Epidermal melanocyte (primary cell): ENCODE results near the gene ANKRD33.
A peak's percentile ranks its signal among the peaks of the same experiment; 100 is the strongest.

Experiments
- DNase-seq: peaks from one replicate; pipeline ENCODE4 v3.0.0; 2011; ENCODE audit warnings: low spot score; ENCODE audit not compliant: insufficient read length

ANKRD33 gene

DNA sequence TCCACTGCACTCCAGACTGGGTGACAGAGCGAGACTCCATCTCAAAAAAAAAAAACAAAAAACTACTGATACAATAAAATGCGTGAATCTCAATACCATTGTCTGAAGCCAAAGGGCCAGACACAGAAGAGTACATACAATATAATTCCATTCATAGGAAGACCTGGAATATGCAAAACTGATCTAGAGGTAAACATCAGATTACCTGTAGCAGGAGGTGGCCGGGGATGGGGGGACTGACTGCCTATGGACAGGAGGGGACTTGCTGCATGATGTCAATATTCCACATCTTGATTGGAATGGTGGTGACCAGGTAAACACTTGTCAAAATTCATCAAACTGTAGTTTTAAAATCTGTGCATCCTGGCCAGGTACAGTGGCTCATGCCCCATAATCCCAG lies 26.9 kb upstream of the ANKRD33 start:
- no peak for DNase-seq

DNA sequence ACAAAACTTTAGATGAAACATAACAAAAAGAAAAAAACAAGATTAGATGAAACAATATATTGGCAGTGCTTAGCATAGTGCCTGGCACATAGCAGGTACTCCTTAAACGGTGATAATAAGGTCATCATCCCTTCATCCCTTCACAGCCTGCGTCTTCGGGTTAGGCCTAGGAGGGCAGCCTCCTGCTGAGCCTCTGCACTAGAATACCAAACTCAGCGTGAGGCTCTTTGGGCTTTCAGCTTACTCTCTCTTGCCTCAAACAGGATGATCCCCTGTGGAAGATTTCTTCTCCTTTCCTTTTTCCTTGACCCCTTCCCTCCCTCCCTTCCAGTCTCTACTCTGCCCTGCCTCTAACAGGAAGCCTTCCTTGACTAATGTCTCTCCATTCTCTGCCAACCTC lies 25.0 kb upstream of the ANKRD33 start:
- no peak for DNase-seq

DNA sequence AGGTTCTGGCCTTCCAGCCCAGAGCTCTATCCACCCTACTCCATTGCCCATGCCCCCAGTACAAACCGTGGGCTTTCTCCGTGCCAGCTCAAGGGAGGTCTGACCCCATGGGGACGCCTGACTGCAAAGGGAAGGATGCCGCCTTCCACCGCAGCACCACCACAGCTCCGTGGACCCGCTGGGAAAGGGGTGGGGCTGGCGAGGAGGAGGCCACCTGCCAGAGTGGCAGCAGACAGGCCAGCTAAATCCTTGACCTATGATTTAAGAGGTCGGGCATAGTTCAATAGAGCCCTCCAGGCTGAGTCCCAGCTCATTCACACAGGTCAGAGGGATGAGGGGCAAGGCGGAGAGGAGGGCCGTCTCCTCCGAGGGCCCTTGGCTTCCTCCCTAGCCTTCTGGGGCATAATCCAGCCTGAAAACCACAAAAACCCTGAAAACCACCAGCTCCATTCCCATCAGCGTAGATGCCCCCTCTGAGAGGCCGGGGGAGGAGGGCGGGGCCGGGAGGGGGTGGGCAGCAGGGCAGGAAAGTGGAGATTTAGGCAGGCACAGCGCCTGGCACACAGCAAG lies 24.5 kb upstream of the ANKRD33 start:
- peak; percentile 13 for DNase-seq

DNA sequence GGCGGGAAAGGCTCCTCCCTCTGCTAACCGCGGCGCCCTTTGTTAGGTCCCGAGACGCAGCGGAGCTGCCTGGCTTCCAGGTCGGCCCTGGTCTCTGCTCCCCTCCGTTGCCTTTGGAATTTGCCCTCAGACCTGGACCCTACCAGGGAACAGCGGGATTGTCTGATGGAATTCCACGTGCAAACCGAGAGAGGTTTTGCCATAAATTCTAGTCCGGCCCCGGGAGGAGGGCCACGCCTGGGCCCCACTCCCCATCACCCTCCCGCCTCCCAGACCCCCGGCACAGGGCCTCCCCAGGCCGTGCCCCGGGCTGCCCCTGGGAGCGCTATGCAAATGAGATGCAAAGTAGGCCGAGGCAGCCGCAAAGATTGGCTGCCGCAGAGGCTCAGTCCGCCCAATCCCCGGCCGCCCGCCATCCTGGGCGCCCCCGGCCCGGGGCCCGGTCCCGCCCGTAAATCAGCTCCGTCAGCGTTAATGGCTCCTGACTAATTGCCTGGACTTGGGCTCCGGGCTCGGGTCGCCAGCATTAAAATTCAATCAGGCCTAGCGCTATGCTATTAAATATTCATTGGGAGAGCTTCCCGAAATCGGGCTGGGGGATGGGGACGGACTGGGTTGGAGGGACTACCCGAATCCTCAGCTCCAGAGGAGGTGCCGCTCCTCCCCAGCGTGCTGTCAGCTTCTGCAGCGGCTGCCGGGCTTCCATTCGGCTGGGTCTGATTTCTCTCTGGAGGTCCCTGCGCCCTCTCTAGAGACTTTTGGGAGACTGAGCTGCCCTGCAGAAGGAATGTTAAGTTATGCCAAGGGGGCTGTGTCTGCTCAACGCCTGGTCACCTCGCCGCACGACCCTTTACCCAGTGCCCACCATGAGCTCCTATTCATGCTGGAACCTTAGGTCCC lies 23.7 kb upstream of the ANKRD33 start:
- DNase-seq, result no peak

DNA sequence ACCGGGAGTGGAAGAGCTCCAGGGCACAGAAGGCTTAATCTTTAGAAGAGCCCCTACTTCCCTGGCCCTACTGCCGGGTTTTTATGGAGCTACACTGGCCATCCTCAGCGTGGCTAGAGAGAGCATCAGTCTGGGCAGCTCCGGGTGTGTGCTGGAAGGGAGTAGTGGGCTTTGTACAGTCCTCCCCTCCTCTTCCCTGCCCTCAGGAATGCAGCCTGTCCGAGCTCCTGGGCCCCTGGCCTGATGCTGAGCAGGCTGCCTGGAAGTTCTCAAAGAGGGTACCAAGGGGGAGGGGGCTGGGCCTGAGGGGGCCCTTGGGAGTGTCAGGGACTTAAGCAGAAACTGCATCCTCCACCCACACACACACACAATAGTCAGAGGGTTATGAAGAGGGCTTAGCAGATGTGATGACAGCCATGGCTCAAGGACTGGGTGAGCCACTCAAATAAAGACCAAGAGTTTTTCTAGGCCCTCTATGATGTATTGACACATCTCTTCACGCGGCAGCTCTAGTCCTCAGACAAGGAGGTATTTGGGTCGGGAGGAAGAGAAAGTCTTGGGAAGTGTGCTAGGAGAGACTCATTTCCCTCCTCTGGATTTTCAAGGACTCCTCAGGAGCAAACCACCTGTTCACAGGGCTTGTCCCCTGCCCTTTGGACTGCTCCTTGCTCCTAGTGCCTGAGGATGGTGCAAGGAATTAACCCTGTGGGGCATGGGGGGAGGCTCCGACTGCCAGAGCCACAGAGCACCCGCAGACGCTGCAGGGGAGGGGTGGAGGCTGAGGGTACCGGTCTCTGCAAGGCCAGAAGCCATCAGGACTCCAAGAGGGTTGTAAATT lies 22.9 kb upstream of the ANKRD33 start:
- no peak for DNase-seq

DNA sequence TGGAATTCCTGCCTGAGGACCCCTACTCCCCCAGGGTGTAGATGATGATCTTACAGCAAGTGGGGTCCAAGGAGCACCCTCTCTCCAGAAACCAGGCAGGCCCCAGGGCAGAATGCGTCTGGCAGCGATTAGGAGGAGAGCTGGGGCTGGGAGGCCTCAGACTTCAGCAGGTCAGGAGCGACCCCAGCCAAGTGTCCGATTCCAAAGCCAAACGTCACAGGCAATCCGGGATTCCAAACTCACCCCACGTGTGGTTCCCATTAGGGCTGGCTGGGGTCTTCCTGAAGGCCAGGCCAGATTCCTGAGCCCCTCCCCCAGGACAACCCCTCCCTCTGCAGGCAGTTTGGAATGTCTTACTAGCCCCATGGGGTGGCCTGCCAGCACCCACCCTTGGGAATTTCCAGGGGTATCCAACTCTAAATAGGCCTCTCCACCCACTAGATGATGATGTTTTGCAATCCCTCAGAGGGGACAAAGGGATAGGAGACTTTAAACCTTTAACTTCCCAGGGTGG lies 22.1 kb upstream of the ANKRD33 start:
- DNase-seq, result no peak

DNA sequence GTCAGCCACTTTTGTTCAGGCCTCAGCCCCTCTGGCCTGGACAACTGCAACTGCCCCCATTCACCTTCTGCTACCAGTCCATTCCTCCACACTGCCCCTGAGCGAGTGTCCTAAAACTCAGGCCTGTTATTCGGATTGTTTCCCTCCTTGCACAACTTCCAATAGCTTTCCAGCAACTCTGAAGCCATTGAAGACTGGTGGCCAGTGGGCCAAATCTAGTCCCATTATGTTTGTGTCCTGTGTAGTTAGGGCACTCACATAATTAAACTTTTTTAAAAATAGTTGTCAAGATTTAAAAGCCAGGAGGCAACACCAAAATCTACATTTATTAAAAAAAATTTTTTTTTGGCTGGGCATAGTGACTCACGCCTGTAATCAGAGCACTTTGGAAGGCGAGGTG lies 21.6 kb upstream of the ANKRD33 start:
- no peak for DNase-seq

DNA sequence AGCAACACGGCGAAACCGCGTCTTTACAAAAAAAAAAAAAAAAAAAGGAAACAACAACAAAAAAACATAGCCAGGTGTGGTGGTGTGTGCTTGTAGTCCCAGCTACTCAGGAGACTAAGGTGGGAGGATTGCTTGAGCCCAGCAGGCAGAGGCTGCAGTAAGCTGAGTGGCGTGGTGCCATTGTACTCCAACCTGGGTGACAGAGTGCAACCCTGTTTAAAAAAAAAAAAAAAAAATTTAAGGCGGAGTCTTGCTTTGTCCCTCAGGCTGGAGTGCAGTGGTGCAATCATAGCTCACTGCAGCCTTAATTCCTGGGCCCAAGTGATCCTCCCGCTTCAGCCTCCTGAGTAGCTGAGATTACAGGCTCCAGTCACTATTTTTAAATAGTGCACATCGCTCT lies 21.1 kb upstream of the ANKRD33 start:
- DNase-seq, result no peak

DNA sequence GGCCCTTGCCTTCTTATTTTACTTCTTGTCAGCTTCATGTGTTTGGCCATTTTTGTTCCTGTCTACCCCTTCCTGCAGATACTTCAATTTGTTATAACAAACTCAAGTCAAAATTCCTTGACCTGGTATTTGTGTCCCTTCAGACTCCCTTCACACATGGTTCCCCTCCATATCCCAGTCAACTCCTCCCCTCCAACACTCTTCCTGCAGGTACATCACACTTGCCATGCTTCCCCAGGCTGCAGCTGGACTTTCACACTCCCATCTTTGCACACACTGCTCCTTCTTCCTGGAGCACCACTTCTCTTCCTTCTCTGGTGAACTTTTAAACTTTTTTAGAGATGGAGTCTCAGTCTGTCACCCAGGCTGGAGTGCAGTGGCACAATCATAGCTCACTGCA lies 20.5 kb upstream of the ANKRD33 start:
- no peak for DNase-seq

DNA sequence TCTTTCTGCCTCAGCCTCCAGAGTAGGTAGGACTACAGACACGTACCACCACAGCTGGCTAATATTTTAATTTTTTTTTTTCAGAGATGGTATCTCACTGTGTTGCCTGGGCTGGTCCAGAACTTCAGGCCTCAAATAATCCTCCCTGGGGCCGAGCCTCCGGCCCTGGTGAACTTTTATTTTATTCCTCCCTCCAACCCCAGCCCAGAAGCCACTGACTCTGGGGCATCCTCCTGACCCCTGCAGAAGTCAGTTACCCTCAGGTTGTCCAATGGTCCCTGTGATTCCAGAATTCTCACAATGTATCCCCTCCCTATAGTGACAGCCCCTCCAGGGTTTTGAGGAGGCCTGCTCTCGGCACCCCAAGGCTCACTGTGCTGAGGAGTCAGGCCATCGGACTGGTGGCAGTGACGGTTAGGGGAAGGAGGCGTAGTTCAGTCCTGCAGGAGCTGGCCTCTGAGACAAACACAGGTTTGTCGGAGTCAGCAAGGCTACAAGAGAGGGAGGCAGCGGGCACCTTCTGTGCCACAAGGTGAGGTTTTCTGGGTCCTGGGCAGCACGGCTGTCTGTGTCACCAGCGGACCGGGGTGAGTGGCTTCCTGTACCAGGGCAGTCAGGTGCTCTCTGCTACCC lies 20.0 kb upstream of the ANKRD33 start:
- no peak for DNase-seq

DNA sequence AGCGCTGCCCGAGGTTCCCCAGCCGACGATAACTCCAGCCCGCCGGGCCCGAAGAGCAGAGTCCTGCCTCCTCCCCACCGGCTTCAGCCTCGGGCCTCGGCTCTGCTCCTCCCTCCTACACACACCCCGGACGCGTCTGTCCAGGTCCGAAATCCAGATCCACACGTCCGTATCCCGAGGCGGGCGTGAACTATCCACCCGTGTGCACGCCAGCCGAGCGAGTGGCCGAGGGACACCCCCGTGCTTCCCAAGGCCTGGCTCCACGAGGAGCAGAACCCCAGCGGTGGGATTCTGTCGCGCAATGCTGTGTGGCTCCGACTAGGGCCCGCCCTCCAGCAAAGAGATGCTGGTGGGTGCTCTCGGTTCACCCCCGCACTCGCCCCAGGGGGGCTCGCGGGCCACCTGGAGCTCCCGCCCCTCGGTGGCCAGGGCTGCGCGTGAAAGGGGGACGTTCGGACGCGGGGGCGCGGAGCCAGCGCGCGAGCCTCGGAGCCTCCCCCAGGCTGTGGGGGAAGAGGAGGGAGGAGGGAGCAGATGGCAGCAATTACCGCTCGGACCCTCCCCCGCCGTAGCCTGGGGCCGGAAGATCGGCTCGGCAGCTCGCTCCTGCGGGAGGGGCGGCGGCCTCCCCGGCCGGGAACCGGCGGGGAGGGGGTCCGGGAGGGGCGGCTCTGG lies 18.9 kb upstream of the ANKRD33 start:
- no peak for DNase-seq

DNA sequence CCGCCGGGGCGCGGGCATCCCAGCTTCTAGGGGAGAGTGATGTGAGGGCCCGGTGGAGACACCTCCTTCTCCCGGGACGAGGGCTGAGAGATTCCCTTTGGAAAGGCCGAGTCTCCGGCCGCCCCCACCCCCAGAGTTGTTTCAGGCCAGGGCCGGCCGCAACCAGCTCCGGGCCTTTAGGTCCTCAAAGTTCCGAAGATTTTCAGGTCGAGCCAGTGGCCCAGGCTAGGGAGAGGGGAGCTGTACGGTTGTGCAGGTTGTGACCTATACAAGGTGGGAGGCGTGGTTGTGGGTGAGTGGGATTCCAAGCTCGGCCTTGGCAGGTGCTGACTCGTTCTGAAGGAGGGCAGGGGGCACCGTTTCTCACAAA lies 18.4 kb upstream of the ANKRD33 start:
- DNase-seq, result no peak

DNA sequence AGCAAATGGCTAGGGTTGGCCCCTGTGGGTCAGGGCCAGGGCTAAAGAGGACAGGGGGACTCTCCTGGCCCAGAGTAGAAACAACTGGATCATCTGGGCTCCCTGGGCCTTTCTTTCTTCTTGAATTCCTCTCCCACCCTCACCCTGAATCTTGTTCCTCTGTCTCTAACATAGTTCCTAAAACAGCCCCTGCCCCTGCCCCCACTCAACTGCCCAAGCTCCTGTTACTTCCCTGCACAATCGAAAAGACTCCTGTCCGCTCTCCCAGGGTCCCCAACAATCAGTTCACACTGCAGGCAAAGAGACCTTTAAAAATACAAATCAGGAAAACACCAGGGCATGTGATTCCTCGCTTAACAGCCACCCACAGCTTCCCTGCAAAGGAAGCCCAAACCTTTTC lies 18.0 kb upstream of the ANKRD33 start:
- no peak for DNase-seq

DNA sequence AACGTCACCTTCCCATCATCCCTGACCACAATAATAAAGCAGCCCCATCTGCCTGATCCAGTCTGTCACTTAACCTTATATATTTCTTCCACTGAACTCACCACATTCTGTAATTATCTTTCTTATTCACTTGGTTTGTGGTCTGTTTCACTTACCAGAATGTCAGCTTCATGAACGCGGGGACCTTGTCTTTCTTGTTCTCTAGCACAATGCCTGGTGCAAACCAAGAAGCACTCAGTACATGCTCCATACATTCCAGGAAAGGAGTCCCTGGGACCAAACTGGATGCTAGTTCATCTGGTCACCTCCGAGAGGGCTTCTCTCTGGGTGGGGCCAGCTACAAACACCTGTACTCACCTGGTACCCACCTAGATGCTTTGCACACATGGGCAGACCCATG lies 17.4 kb upstream of the ANKRD33 start:
- no peak for DNase-seq

DNA sequence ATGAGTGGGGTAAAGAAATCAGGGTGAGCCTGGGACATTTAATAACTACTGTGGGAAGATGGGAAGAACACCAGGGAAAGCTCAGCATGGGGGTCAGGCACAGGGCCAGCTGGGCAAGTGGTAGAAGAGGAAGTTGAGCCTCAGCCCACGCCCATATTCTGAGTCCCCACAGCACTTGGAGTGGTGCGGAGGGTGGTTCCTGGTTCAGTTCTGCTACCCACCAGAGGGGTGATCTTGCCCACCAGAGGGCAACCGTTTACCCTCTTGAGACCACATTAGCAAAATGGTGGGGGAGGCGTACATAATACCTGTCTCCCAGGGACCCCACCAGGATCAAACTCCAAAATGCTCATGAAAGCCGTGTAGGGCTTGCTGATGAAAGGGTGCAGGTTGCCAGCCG lies 16.8 kb upstream of the ANKRD33 start:
- DNase-seq, result no peak

DNA sequence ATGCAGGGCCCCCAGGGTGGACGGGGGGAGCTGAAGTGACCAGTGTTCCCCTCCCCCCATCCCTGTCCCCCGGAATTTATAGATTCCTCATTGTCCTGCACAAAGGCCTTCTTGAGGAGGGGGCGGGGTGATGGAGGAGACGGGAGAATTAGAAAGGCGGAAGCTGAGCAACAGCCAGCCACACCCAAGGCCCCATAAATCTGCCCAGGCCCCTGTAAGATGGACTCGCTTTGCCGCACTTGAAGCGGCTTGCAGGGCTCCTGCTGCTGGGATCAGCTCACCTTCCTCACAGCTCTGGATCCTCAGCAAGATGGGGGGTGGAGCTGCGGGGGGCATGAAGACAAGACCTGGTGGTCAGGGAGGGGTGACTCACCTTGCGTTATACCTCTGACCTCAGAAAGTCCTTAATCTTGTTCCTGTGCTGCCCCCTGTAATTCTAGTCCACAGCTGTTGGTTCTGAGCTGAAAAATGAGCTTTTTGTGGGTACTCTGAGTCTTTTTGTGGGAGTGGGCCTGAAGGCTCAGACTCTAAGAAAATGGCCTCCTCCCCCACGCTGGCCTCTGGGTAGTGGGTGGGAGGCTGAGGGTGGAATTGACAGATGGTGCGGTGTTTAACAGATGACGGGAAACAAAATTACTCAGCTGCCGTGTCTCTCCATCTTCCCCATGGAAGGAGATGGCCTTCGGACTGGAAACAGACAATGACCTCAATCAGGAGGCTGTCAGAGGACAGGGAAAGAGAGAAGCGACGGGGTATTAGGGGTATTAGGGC lies 15.8 kb upstream of the ANKRD33 start:
- no peak for DNase-seq

DNA sequence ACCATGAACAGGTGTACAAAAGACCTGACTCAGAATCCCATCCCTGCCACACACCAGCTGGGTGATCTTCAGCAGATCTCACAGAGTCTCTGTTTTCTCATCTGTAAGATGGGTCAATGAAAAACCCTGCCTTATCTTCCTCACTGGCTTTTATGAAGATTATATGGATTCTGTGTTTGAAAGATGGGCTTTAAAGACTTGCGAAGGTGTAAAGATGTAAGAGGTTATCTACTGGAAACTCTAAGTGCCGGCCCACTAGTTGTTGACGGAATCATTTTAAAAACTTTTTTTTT lies 15.3 kb upstream of the ANKRD33 start:
- no peak for DNase-seq

DNA sequence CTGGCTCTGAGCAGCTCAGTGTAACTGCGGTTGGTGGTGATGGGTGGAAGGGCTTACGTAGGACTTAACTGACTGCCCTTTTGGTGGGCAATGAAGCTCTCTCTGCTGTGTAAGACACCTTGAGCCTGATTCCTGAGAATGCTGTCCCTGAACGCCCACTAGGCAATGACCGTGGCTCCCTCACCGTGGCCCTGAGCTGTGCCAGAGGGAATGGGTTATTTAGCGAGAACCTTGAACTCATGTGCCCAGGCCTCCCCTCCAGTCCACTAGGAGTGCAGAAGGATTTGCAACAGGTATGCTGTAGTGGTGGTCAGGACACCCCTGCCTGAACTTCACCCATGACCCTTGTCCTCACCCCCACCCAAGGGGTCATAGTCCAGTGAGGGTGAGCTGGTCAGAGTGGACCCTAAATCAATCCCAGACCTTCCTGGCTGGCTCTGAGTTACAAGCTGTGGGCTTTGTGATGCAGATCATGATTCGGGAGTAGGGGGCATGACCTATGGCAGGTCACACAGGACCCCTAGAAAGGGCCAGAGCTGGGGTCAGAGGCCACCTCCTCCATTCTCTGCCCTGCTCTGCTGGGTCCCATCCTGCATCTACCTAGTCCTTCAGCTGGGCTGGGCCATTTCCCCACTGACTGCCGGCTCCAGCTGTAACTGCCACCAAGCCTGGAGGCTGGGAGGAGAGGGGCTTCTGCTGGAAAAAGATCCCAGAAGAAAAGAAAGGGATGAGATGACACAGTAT lies 14.5 kb upstream of the ANKRD33 start:
- DNase-seq, result no peak

DNA sequence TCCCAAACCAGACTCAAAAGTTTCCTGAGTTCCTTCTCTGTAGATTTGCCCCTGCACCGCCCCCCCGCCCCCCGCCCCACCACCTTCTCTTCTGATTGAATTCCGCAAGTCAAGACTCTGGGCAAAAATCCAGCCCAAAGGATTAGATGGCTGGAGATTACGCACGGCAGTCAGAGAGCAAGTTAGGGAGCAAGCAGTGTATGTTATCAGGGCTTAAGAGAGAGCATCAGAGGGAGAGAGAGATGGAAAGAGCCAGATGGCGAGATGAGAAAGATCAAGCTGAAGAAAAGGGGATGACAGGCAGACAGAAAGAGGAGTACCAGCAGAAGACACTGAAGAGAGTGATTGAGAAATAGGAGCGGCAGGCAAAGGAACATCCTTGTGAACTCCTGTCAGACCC lies 13.9 kb upstream of the ANKRD33 start:
- no peak for DNase-seq

DNA sequence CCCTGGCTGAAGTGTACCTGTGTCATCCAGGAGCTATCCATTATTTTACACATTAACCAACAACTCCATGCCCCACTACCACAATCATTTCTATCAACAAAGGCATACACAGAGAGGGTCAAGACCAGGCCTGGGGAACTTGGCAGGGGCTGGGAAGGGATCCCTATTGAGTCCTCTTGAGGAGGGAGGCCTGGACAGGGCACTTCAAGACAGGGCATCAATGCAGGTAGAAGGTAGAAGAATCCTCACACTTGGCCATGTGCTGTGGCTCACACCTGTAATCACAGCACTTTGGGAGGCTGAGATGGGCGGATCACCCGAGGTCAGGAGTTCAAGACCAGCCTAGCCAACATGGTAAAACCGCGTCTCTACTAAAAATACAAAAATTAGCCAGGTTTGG lies 13.4 kb upstream of the ANKRD33 start:
- DNase-seq, result no peak
